Measurements from ENCODE around the gene SLIT1. TPM values are rescaled to one million over a fixed set of nuclear protein-coding genes. Genes with fewer than 3 reads are reported as not detected.

SLIT1 gene
- total RNA-seq, 1 donor from 2014 or later, result 3.1 TPM

DNA sequence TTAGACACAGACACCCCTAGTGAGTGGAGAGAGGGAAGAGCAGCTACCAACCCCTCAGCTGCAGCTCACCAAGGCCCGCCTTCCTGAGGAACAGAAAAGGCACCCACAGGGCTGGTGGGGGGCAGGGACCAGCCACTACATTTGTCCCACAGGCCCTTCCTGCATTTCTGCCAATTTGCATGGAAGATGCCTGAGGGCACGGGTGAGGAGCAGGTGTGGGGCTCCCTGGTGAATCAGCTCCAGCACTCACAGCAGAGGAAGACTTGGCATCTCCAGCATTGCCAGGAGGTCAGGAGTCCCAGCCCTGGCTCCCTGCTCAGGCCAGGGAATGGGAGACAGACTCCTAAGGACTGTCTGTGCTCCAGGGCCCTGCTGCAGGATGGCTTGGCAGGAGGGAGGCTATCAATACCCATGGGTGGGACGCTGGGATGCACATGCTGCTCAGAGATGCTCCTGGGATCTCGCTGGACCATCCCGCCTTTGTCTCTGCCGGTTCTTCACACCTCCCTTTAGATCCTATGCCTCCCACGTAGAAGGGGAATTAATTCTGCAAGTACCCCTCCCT, 109.7 kb downstream of the SLIT1 start:
- no peak for DNase-seq (ENCODE audit: low spot score)
- intact Hi-C loops (cut with DNase I), result no loop called here
- ATAC-seq, result no peak

DNA sequence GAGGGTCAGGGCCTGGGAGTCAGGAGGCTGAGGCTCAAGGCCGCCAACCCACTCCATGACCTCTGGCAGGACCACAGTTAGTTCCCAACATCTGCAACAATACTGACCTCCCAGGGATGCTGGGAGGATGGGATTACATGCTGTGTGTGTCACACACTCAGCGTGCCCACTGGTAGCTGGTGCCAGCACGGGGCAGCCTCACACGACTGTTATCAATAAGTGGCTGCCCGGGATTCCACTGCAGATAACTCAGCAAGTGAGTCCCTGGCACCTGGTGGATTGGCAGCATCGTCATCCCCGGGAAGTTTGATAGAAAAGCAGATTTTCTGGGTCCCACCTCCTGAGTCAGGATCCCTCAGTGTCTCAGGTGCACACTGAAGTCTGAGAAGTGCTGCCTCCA, 110.3 kb downstream of the SLIT1 start:
- DNase-seq (ENCODE audit: low spot score), result no peak
- intact Hi-C loops (cut with DNase I), result no loop called here

DNA sequence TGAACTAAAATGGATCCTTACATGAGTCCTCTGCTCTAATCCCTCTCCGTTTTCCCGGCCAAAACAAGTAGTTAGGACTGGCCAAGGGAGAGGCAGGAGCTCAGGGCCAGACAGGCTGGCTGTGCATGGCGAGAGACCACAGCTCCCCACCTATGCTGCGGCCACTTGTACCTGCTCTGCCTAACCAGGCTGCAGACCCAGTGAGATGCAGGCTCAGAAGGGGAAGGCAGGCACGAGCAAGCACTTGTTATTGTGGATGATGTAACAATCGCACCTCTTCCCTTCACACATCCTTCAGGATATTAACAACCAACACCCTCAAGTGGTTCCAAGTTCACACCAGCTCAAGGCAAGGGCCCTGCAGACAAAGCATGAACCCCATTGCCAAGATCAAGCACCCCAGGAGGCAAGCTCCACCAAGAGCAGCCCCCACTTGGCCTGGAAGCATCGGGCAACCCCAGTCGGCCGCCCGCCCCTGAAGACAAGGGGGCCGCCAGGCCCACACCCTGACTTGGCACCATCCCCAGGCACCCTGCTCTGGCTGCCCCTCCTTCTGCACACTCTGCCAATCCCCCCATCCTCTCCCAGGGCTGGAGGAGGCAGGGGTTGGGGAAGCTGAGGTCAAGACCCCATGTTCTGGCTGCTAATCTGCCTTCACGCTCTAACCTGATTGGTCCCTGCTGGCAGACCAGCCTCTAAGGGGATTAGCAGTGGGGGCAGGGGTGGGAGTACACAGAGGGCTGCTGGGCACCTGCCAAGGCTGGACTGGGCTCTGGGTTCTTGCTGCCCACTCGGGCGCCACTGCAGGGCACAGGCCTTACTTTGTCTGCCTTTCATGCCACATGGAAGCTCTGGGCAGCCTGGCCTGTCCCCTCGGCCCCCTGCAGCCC, 111.3 kb downstream of the SLIT1 start:
- ATAC-seq (peak; percentile 58), DNase-seq (ENCODE audit: low spot score) (no peak)
- intact Hi-C loops (cut with DNase I), result no loop called here

More for the DNA sequence above, 110.3 kb downstream of the SLIT1 start:
- no peak for ATAC-seq

DNA sequence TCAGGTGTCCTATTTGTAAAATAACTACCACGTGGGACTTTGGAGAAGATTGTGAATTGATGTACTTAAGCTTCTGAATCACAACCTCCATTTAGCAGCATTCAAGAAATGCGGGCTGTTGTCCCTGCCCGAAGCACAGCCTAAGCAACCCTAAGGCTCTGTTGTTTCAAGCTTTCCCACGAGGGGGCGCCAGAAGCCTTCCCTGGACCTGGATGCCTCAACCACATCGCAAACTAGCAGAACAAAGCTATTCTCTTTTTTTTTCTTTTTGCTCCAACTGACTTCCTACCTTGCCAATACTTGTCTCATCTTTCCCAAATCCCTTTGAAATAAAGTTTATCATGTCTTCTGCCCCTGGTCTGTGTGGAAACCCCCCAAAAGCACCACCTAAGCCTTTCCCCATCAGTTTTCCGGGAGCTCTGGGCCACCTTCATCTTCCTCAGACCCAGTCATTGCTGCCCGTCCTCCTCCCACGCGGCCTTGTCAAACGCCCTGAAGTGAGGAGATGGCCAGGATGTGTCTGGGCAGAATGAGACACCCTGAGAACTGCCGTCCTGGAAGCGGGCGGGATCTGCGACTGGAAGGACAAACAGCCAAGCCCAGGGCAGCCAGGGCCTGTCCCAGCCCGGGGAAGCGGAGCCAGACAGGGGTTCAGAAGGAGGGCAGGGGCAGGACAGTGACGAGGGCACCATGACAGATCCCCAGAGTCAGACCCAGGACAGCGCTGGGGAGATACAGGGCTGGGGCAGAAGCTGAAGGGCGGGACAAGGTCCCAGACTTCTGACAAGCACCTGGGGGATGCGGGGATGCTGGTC, 112.7 kb downstream of the SLIT1 start:
- DNase-seq (ENCODE audit: low spot score) (peak; percentile 93), ATAC-seq (peak; percentile 83)
- intact Hi-C loops (cut with DNase I), result no loop called here

DNA sequence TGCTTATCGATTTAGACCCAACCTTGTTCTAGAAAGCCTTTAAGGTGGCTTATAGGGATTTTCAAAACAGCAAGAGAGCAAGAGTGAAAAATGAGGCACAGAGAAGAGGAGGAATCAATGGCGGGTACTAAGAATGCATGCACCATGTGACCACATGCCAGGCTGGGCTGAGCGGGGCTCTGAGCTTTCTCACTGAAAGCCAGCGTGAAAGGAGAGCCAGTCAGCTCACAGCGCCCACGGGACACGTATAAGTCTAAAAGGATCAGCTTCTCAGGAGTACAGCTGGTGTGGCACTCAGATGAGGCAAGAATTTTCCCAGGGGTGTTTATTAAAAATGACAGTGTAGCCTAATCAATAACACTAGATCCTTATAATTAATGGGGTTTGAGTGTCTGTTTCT, 114.3 kb downstream of the SLIT1 start:
- intact Hi-C loops (cut with DNase I), result no loop called here

DNA sequence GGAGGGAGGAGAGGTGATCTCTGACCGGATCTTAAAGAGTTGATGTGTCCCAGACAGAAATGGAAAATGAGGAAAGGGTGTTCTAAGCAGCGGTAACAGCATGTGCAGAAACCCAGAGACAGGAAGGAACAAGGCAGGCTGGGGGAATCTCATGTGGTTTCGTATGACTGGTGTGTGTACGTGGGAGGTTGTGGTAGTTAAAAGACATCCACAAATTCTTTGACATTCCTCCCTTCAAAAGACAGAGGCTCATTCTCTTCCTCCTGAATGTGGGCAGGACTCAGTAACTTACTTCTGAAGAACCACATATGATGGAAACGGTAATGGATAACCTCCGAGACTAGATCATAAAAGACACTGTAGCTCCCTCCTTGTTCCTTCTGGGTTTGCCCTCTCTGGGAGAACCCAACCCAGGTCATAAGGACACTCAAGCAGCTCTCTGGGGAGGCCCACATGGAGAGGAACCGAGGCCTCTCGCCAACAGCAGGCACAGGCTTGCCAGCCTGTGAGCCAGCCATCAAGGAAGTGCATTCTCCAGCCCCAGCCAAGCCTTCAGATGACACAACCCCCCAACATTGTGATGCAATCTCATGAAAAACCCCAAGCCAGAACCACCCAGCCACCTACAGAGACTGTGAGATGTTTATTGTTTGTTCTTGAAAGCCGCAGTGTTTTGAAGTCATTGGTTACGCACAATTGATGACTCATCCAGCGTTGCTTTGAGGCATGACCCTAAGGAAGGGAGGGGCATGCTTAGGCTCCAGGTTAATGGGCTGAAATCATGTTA, 116.0 kb downstream of the SLIT1 start:
- ATAC-seq, result no peak

More for the DNA sequence above, 114.3 kb downstream of the SLIT1 start:
- ATAC-seq (no peak), DNase-seq (ENCODE audit: low spot score) (no peak)

DNA sequence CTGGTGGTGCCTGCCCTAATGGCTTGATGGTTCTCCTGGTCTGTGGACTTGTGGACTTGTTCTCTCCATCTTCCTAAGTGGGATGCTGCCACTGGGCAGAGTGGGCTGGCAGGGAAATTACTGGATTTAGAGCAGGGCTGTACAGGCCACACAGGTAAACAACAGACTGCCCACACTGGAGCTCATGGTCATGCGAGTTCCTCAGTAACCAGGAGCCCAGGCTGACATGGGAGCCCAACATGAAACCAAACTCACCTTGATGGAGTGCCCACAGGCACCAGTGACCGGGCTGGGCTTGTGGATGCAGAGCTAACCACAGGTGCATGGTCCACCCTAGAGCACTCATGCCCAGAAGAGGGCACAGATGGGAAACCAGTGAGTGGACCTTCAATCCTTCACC, 116.7 kb downstream of the SLIT1 start:
- ATAC-seq (no peak), DNase-seq (ENCODE audit: low spot score) (no peak)
- intact Hi-C loops (cut with DNase I), result loop anchor here (10.0 kb wide), 1 partner anchor 136 kb away; no protein-coding TSS in a partner anchor

More for the DNA sequence above, 116.0 kb downstream of the SLIT1 start:
- intact Hi-C loops (cut with DNase I), result loop anchor here (10.0 kb wide), 1 partner anchor 135 kb away; no protein-coding TSS in a partner anchor
- no peak for DNase-seq (ENCODE audit: low spot score)

DNA sequence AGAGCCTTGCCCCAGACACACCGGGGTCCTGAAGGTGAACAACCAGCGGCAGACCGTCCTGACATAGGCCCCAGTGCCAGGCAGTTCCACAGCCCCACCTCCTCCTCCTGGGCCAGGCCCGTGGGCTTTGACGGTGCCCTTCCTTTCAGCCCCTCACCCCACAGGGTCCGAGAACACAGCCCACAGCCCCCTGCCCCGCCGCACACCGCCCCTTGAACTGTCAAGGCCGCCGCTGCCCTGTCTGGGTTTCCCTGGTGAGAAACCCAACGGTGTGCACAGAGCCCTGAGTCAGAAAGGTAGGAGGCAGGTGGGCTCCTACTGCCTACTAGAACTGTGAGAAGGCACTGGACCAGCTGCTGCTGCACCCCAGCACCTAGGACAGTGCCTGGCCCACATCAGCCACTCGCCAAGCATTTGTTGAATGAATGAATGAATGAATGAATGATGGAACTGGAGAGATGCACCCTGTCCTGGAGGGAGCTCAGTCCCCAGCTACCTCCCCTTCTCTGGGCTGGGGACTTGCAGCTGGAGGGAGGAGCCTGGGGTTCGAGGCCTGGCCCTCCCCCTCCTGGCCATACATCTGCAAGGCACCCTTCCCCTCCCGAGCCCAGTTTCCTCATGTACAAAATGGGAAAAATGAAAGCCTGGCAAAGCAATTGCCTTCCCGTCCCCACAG, 117.9 kb downstream of the SLIT1 start:
- ATAC-seq, result no peak
- intact Hi-C loops (cut with DNase I), result loop anchor here (10.0 kb wide), 1 partner anchor 137 kb away; no protein-coding TSS in a partner anchor
- DNase-seq (ENCODE audit: low spot score), result no peak

DNA sequence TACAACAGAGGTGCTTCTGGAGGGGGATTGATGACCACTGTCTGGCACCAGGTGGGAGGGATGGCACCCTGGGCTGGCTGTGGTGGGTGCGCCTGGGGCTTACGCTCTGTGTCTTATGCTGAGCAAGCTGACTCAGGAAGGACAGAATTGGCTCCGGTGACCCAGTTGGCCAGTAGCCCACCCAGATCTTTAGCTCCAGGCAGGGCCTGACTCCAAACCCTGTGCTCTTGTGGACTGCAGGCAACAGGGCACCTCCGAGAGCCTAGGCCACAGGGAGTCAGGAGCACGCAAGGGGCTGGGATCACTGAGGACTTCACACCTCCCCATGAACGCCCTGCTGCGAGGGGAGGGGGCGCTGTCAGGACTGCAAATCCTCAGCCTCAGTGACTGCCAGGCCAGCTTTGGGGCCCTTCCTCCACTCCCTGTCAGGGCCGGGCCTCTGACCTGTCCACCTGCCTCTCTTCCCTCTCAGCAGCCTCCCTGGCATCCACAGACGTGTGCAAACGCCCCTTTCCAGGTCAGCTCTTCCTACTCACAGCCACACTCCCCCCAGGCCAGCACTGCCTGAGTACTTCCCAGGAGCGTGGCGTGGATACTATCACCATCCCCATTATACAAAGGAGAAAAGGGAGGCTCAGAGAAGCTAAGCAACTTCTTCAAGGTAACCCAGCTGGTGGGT, 118.7 kb downstream of the SLIT1 start:
- ATAC-seq (no peak), DNase-seq (ENCODE audit: low spot score) (no peak)
- intact Hi-C loops (cut with DNase I), result loop anchor here (10.0 kb wide), 1 partner anchor 138 kb away; no protein-coding TSS in a partner anchor

DNA sequence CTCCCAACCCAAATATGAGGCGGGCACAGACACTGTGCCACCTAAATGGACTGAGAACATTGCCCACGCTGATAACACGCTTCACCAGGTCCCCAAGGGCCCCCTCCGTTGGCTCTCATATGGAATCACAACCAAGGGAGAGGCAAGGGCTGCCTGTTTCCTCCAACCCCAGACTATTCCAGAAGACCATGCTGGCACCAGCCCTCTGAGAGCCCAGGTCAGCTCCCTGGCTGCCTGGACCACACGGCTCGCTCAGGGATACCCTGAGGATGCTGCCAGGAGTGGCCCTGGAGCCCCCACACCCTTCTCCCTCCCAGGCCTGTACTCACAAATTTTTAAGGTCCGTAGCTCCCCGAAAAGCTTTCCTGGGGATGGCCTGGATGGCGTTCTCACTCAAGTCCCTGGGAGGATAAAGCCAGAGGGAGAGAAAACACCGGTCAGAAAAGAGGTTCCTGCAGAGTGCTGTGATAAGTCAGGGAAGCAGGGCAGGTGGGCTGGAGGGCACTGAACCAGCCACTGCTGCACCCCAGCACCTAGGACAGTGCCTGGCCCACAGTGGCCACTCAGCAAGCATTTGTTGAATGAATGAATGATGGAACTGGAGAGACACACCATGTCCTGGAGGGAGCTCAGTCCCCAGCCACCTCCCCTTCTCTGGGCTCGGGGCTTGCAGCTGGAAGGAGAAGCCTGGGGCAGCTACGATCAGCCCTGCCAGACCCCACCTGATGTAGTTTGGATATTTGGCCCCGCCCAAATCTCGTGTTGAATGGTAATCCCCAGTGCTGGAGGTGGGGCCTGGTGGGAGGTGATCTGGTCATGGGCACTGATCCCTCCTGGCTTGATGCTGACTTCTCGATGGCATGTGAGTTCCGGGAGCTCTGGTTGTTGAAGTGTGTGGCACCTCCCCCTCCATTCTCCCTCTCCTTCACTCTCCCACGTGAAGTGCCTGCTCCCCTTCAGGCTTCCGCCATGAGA, 119.8 kb downstream of the SLIT1 start:
- no peak for DNase-seq (ENCODE audit: low spot score)
- no peak for ATAC-seq
- intact Hi-C loops (cut with DNase I), result loop anchor here (10.0 kb wide), 1 partner anchor 139 kb away; no protein-coding TSS in a partner anchor

DNA sequence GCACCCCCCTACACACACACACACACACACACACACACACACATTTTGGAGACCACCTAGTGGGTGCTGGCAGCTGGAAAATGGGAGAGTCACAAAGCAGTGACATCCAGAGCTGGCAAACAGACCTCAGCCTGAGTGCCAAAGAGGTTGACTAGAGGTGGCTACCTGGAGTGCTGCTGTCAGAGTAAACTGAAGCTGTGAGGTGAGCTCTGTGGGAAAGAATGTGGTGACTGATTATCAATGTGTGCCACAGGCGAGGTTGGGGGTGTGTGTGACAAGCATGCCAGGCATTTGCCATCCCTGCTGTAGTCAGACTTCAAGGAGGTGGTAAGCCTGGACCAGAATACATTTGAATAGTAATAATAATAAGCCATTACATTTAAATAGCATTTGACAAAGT, 120.6 kb downstream of the SLIT1 start:
- DNase-seq (ENCODE audit: low spot score), result no peak
- ATAC-seq, result no peak
- intact Hi-C loops (cut with DNase I), result loop anchor here (10.0 kb wide), 1 partner anchor 140 kb away; no protein-coding TSS in a partner anchor

DNA sequence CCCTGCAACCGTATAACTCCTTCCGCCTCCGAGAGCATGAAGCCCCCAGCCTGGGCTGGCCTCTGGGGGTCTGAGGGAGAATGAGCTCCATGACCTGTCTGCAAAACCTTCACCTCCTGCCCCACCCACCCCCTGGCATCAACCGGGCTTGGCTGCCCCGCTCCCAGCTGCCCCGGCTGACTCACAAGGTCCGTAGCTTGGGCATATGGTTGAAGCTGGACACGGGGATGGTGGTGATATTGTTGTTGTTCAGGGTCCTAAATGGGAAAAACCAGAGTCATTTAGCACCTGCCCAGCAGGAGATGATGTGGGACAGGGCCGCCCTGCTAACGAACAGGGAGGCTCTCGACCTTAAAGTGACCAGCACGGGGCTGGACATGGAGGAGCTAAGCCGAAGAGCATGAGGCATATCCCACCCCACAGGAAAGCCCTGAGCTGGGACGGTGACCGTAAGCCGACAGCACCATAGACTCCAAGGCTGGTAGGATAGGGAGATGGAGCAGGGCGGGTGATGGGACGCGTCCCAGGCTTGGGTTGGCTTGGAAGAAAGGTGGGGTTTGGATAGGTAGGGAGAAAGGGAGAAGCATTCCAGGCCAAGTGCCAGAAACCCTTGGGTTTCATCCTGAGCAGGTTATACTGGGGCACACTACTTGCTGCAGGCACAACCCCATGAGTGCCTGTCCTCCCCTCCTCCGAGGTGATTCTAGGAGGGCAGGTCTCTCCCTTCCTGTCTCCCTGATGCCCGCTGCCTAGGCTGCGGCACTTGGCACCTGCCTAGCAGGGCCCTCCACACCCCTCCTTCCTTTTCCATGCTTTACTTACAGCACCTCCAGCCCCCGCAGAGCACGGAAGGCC, 121.5 kb downstream of the SLIT1 start:
- no peak for ATAC-seq
- intact Hi-C loops (cut with DNase I), result loop anchor here (10.0 kb wide), 1 partner anchor 141 kb away; no protein-coding TSS in a partner anchor
- DNase-seq (ENCODE audit: low spot score), result no peak

DNA sequence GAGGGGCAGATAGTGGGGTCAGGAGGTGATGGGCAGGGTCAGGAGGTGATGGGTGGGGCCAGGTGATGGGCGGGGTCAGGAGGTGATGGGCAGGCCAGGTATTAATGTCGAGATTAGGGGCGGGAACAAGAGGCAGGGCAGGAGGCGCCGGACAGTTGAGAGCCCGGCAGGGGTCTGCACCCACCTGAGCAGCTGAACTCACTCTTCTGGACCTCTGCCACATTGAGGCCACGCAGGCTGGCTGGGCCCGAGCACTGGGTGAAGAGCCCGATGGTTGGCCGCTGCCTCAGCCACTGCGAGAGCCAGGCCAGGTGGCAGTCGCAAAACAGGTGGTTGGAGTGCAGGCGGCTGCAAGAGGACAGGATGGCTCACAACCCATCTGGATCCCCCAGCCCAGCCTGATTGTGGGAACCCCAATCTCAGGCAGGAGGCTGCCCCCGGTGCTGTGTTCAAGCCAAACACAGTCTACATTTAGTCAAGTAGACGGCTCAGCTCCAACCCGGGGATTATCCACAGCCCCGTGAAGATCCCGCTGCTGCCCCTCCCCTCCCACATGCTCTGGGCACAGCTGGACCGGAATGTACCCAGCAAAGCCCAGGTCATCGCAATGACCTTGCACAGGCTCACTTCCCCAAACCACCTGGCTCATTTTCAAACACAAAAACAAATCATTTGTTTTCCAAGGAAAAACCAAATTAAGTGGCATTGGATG, 122.3 kb downstream of the SLIT1 start:
- DNase-seq (ENCODE audit: low spot score) (no peak), ATAC-seq (no peak)
- intact Hi-C loops (cut with DNase I), result loop anchor here (10.0 kb wide), 1 partner anchor 141 kb away; no protein-coding TSS in a partner anchor

DNA sequence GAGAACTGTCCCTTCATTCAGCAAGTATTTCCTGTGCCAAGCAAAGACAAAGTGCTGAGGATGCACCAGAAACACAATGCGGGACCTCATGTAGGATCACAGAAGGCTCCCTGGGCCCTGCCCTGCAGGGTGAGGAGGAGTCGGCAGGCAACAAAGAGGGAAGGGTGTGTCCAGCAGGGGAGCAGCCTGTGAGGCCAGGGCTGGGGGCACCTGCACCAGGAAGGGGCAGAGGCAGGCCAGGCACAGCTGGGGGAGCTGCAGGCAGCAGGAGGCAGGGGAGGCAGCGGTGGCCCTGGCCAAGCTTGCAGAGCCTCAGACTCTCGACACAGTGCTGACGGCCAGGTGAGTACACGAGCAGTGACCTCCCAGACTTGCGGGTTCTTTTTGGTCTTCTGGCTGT, 123.3 kb downstream of the SLIT1 start:
- no peak for ATAC-seq
- no peak for DNase-seq (ENCODE audit: low spot score)
- intact Hi-C loops (cut with DNase I), result loop anchor here (10.0 kb wide), 1 partner anchor 142 kb away; no protein-coding TSS in a partner anchor

DNA sequence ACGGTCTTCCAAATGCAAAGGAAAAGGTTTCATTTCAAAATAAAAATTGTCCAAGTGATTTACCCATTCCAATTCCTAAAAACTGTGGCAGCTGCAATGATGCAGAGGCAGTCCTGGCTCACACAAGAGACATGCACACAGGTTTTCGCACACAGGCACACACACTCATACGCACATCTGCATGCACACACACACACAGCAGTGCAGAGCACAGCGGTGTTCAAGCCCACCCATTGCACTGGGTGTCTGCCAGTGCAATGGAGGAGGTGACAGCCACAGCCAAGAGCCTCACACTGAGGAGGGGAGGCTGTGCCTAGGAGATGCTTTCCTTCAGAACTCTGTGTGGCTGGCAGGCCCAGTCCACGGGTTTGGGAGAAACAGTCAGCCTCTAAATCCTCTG, 123.7 kb downstream of the SLIT1 start:
- ATAC-seq (no peak), DNase-seq (ENCODE audit: low spot score) (no peak)
- intact Hi-C loops (cut with DNase I), result loop anchor here (10.0 kb wide), 1 partner anchor 143 kb away; no protein-coding TSS in a partner anchor

Measured in sciatic nerve (tissue), 2 donors.